SIG-M5 (cell line): ENCODE data around the gene TIMM44.
"Not testable (repeated sequence)": the region's sequence is repeated elsewhere in the genome, so short reads cannot be mapped to it uniquely, and the experiment has no call there.

Experiments used
- DNase-seq: peaks from one replicate; lab custom pipeline; 2025; lab: John Stamatoyannopoulos, UW

TIMM44 gene

GRCh38 chr19:7944177-7944761, 803 bp upstream of the TIMM44 start:
- DNase-seq, result peak; percentile 34

- no peak for DNase-seq
Measured at GRCh38 chr19:7942981-7943443, 454 bp downstream of the TIMM44 start.

- DNase-seq, result no peak
Measured at GRCh38 chr19:7941895-7942596, 1.4 kb downstream of the TIMM44 start.

GRCh38 chr19:7940841-7941240, 2.6 kb downstream of the TIMM44 start:
- no peak for DNase-seq

- DNase-seq, result no peak
Measured at GRCh38 chr19:7934766-7935165, 8.7 kb downstream of the TIMM44 start.

- DNase-seq, result no peak
Measured at GRCh38 chr19:7933828-7934725, 9.4 kb downstream of the TIMM44 start.

- DNase-seq, result no peak
Measured at GRCh38 chr19:7933411-7933810, 10.1 kb downstream of the TIMM44 start.

GRCh38 chr19:7932930-7933300, 10.6 kb downstream of the TIMM44 start:
- DNase-seq, result no peak

- no peak for DNase-seq
Measured at GRCh38 chr19:7932276-7932929, 11.1 kb downstream of the TIMM44 start.

- DNase-seq, result no peak
Measured at GRCh38 chr19:7931221-7932061, 12.0 kb downstream of the TIMM44 start.

- no peak for DNase-seq
Measured at GRCh38 chr19:7930765-7931164, 12.7 kb downstream of the TIMM44 start.

- not testable (repeated sequence) for DNase-seq
Measured at GRCh38 chr19:7930030-7930429, 13.4 kb downstream of the TIMM44 start.

- no peak for DNase-seq
Measured at GRCh38 chr19:7928741-7929701, 14.4 kb downstream of the TIMM44 start.

- no peak for DNase-seq
Measured at GRCh38 chr19:7928334-7928706, 15.1 kb downstream of the TIMM44 start.

GRCh38 chr19:7927605-7928333, 15.7 kb downstream of the TIMM44 start:
- no peak for DNase-seq

- no peak for DNase-seq
Measured at GRCh38 chr19:7926727-7927604, 16.5 kb downstream of the TIMM44 start.

GRCh38 chr19:7926021-7926726, 17.3 kb downstream of the TIMM44 start, which contains the start of gene CTXN1:
Gene CTXN1 (minus strand): TSS chr19:7926135. CDS start chr19:7925538, 597 bp downstream.
- no peak for DNase-seq
